Suprapubic skin (tissue), 4 donors: ENCODE data around the gene SDHB. TPM values are rescaled to one million over a fixed set of nuclear protein-coding genes. Genes with fewer than 3 reads are reported as not detected.

Experiments
- DNase-seq, 2 donors: peaks; one replicate each; pipeline ENCODE4 v3.0.0-alpha.2; 2019; ENCODE audit warnings: low spot score in 2 of 2
- H3K27ac ChIP-seq: fragments of 200-600 bp; sonication (generic); one replicate; pipeline ENCODE4 v1.5.1; 2019
- H3K27me3 ChIP-seq: fragments of 200-600 bp; sonication (generic); one replicate; pipeline ENCODE4 v1.5.1; 2019
- H3K36me3 ChIP-seq: fragments of 200-600 bp; sonication (generic); one replicate; pipeline ENCODE4 v1.5.1; 2019
- H3K4me1 ChIP-seq: fragments of 200-600 bp; sonication (generic); one replicate; pipeline ENCODE4 v1.5.1; 2019
- H3K4me3 ChIP-seq: fragments of 200-600 bp; sonication (generic); one replicate; pipeline ENCODE4 v1.5.1; 2019; ENCODE audit warnings: mild to moderate bottlenecking
- H3K9me3 ChIP-seq: fragments of 200-600 bp; sonication (generic); one replicate; pipeline ENCODE4 v1.5.1; 2019
- EP300 ChIP-seq: sonication (generic); formaldehyde crosslinking; IDR thresholded peaks from one replicate; pipeline ENCODE4 v1.6.1; 2017; ENCODE audit warnings: antibody characterized with exemption
- POLR2A ChIP-seq, 2 donors: fragments of 450-650 bp; IDR thresholded peaks; one replicate each; pipeline ENCODE4 v1.6.1; 2017; ENCODE audit warnings: antibody characterized with exemption in 2 of 2, mild to moderate bottlenecking in 2 of 2, moderate library complexity in 2 of 2
- POLR2AphosphoS5 ChIP-seq, 3 donors: sonication (generic); formaldehyde crosslinking; IDR thresholded peaks; one replicate each; pipeline ENCODE4 v1.6.1; 2017; ENCODE audit warnings: antibody characterized with exemption in 3 of 3
- WGBS: methylation state at CpG from one replicate; pipeline ENCODE4 v1.1.5; 2018; 5-methylcytosine and 5-hydroxymethylcytosine counted together
- total RNA-seq, 4 donors: library from RNA; depleted of rRNA; stranded (reverse); fragments of >200 nt; gene quantifications; one replicate each; pipeline ENCODE4 v1.1.0, GENCODE V29; 2016
- TF ChIP-seq, protein P1 (sequence below), 2 donors: fragments of 200-600 bp in 1 of 2; fragments of 450-650 bp in 1 of 2; sonication (generic) in 1 of 2; IDR thresholded peaks; one replicate each; pipeline ENCODE4 v1.5.1; 2016 to 2019; ENCODE audit warnings: antibody characterized with exemption in 2 of 2, mild to moderate bottlenecking in 1 of 2, moderate library complexity in 1 of 2

The SDHB gene
- total RNA-seq, 4 donors from 2014 or later, result 69.0 to 98.3 (median 90.5) TPM

DNA sequence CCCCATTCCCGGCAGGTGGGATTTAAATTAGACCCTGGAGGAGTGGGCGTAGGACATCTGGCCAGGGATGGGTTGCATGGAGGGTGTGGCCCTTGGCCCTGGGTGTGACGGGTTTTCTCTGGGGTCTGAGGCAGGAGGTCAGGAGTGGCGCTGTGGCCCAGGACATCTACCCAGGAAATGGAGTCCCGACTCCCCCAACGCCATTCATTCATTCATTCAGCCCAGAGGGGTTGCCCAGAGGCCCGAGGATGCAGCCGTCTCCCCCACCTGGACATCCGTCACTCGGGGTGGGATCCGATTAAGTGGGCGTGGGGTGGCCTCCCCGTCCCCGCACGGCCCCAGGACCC is 42.8 kb downstream of the SDHB start:
- no CpG with 5 or more reads among the region's 15 CpGs for WGBS
- H3K9me3 ChIP-seq, result no peaks in the 10 kb centered on the region
- peak overlapping the region; percentile 92 for H3K4me3 ChIP-seq
- no peaks in the 10 kb centered on the region for H3K36me3 ChIP-seq
- H3K4me1 ChIP-seq, result peaks cover 32% of the 10 kb centered on the region
- no peak for DNase-seq
- TF ChIP-seq, protein P1, sequence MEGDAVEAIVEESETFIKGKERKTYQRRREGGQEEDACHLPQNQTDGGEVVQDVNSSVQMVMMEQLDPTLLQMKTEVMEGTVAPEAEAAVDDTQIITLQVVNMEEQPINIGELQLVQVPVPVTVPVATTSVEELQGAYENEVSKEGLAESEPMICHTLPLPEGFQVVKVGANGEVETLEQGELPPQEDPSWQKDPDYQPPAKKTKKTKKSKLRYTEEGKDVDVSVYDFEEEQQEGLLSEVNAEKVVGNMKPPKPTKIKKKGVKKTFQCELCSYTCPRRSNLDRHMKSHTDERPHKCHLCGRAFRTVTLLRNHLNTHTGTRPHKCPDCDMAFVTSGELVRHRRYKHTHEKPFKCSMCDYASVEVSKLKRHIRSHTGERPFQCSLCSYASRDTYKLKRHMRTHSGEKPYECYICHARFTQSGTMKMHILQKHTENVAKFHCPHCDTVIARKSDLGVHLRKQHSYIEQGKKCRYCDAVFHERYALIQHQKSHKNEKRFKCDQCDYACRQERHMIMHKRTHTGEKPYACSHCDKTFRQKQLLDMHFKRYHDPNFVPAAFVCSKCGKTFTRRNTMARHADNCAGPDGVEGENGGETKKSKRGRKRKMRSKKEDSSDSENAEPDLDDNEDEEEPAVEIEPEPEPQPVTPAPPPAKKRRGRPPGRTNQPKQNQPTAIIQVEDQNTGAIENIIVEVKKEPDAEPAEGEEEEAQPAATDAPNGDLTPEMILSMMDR (IDR thresholded peaks at IDR 0.05), result no peak
- TF ChIP-seq POLR2A (IDR thresholded peaks at IDR 0.05), result no peak
- TF ChIP-seq POLR2AphosphoS5 (IDR thresholded peaks at IDR 0.05), result no peak
- no peak for TF ChIP-seq EP300
- no peak overlapping the region for H3K27ac ChIP-seq
- no peaks in the 10 kb centered on the region for H3K27me3 ChIP-seq

DNA sequence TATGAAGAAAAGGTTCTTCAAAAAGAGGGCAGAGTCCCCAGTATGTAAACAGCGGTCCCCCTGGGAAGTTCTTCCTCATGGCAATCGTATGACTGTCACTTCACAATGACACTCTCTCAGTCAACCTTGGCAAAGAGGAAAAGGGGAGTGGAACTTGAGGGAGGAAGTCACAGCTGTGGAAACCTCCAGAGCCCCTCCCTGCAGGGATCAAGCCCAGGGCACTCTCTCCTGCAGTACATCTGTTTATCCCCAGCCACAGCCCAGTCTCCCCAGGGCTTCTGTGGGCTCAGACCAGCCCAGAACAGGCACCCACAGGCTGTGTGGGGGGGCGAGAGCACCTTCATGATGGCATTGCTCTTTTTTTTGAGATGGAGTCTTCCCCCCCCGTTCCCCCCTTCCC is 44.1 kb downstream of the SDHB start:
- no peak for DNase-seq
- WGBS, result 43% methylated on average over 4 of the region's 4 CpGs
- Histone ChIP-seq H3K4me3 (no peak overlapping the region), H3K9me3 (no peaks in the 10 kb centered on the region), H3K27me3 (no peaks in the 10 kb centered on the region), H3K4me1 (peaks cover 32% of the 10 kb centered on the region), H3K36me3 (peaks cover 11% of the 10 kb centered on the region), H3K27ac (no peak overlapping the region)
- TF ChIP-seq POLR2AphosphoS5 (IDR thresholded peaks at IDR 0.05), result no peak
- TF ChIP-seq POLR2A (IDR thresholded peaks at IDR 0.05), result no peak
- TF ChIP-seq, protein P1 (IDR thresholded peaks at IDR 0.05), result no peak
- no peak for TF ChIP-seq EP300

DNA sequence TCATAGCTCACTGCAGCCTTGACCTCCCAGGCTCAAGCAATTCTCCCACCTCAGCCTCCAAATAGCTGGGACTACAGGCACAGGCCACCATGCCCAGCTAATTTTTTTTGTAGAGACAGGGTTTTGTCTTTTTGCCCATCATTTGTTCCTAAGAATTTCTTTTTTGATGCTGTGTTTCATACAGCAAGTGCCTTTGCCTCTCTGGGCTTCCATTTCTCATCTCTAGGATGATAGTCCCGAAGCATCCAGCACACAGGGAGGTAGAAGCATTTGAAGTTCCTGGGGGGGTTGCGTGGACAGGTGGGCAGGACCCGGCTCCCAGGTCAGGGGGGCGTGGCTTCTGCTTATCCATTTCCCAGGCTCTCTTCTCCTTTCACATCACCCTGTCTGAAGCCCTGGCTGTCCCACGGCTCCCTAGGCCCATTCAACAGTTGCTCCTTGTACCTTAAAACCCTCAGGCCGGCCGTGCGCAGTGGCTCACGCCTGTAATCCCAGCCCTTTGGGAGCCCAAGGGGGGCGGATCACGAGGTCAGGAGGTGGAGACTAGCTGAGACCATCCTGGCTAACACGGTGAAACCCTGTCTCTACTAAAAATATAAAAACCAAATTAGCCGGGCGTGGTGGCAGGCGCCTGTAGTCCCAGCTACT is 45.5 kb downstream of the SDHB start:
- TF ChIP-seq, protein P1 (IDR thresholded peaks at IDR 0.05), result no peak
- TF ChIP-seq POLR2AphosphoS5 (IDR thresholded peaks at IDR 0.05) (no peak), POLR2A (IDR thresholded peaks at IDR 0.05) (no peak), EP300 (no peak)
- WGBS, result 87% methylated on average over 11 of the region's 15 CpGs
- Histone ChIP-seq H3K27ac (no peak overlapping the region), H3K27me3 (no peaks in the 10 kb centered on the region), H3K36me3 (peaks cover 17% of the 10 kb centered on the region), H3K4me1 (peaks cover 37% of the 10 kb centered on the region), H3K9me3 (no peaks in the 10 kb centered on the region), H3K4me3 (no peak overlapping the region)
- no peak for DNase-seq

- no peak for DNase-seq
- WGBS, result 88% methylated on average over 8 of the region's 8 CpGs
- H3K27me3 ChIP-seq, result no peaks in the 10 kb centered on the region
- peaks cover 29% of the 10 kb centered on the region for H3K4me1 ChIP-seq
- no peak overlapping the region for H3K4me3 ChIP-seq
- H3K9me3 ChIP-seq, result no peaks in the 10 kb centered on the region
- peaks cover 29% of the 10 kb centered on the region for H3K36me3 ChIP-seq
- H3K27ac ChIP-seq, result no peak overlapping the region
- TF ChIP-seq, protein P1 (IDR thresholded peaks at IDR 0.05), result no peak
- TF ChIP-seq POLR2A (IDR thresholded peaks at IDR 0.05), result no peak
- TF ChIP-seq EP300, result no peak
- TF ChIP-seq POLR2AphosphoS5 (IDR thresholded peaks at IDR 0.05), result no peak
Observed at GRCh38 chr1:17007121-17007520, 46.7 kb downstream of the SDHB start.

DNA sequence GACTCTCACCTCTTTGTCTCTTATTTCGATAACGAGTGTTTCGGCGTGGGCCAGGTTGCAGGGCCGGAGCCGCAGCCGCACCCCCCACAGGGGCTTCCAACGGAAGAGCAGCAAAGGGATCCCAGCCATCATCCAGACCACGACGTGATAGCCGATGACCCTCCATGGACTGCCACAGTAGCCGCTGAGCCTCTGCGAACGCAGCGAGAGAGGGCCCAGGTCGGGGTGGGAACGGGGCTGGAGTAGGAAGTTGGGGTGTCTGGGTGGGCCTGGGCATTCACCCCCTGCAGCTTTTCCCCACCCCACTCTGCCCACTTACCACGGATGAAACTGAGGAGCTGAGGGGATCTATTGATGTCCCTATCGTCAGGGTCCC is 48.5 kb downstream of the SDHB start:
- 97% methylated on average over 11 of the region's 19 CpGs for WGBS
- TF ChIP-seq POLR2AphosphoS5 (IDR thresholded peaks at IDR 0.05) (no peak), POLR2A (IDR thresholded peaks at IDR 0.05) (no peak), EP300 (no peak)
- TF ChIP-seq, protein P1 (IDR thresholded peaks at IDR 0.05), result no peak

More for the DNA sequence above, 48.5 kb downstream of the SDHB start:
- DNase-seq, result no peak
- H3K9me3 ChIP-seq, result no peaks in the 10 kb centered on the region
- H3K36me3 ChIP-seq, result peaks cover 44% of the 10 kb centered on the region
- no peak overlapping the region for H3K27ac ChIP-seq
- no peak overlapping the region for H3K4me3 ChIP-seq
- H3K27me3 ChIP-seq, result no peaks in the 10 kb centered on the region
- peaks cover 17% of the 10 kb centered on the region for H3K4me1 ChIP-seq
